Neural cell (in vitro differentiated cells): ENCODE data around the gene WDFY3. TPM values are rescaled to one million over a fixed set of nuclear protein-coding genes. Genes with fewer than 3 reads are reported as not detected.
A peak's percentile ranks its signal among the peaks of the same experiment; 100 is the strongest.

Experiments used
- H2AFZ ChIP-seq: fragments of 200-600, 300-800 bp; sonication (generic), shearing (Covaris generic); 2 replicates; pipeline ENCODE4 v1.6.0; 2014; ENCODE audit warnings: low read depth, mild to moderate bottlenecking, antibody characterized with exemption, low read length, moderate library complexity
- H3F3A ChIP-seq: fragments of 200-600 bp; shearing (Covaris generic); 2 replicates; pipeline ENCODE4 v1.6.1; 2016; ENCODE audit warnings: mild to moderate bottlenecking, moderate library complexity, mixed read lengths, antibody characterized with exemption, low read length; ENCODE audit not compliant: insufficient read depth, poor library complexity, severe bottlenecking
- H3K27ac ChIP-seq: fragments of 200-600, 300-800 bp; sonication (generic), shearing (Covaris generic); 2 replicates; pipeline ENCODE4 v1.5.1; 2014; ENCODE audit warnings: mild to moderate bottlenecking, low read length, moderate library complexity
- H3K27me3 ChIP-seq: fragments of 300-800, 200-600 bp; sonication (generic), shearing (Covaris generic); 2 replicates; pipeline ENCODE4 v1.6.0; 2014; ENCODE audit warnings: mild to moderate bottlenecking, low read depth, low read length, moderate library complexity; ENCODE audit not compliant: insufficient read depth
- H3K36me3 ChIP-seq: fragments of 300-800, 200-600 bp; sonication (generic), shearing (Covaris generic); 2 replicates; pipeline ENCODE4 v1.5.1; 2014; ENCODE audit warnings: mild to moderate bottlenecking, antibody characterized with exemption, low read length, moderate library complexity; ENCODE audit not compliant: insufficient read depth
- H3K4me2 ChIP-seq: fragments of 300-800, 200-600 bp; sonication (generic), shearing (Covaris generic); 2 replicates; pipeline ENCODE4 v1.6.0; 2014; ENCODE audit warnings: mild to moderate bottlenecking, low read length
- H3K4me3 ChIP-seq: fragments of 300-800, 200-600 bp; sonication (generic), shearing (Covaris generic); 2 replicates; pipeline ENCODE4 v1.5.1; 2014; ENCODE audit warnings: mild to moderate bottlenecking, low read length, moderate library complexity
- H3K79me2 ChIP-seq: fragments of 200-600 bp; shearing (Covaris generic); replicated peaks from 2 replicates; pipeline ENCODE4 v1.6.0; 2014; ENCODE audit warnings: mild to moderate bottlenecking, low read length, moderate library complexity; ENCODE audit not compliant: insufficient read depth
- H3K9ac ChIP-seq: fragments of 300-800, 200-600 bp; sonication (generic), shearing (Covaris generic); 2 replicates; pipeline ENCODE4 v1.6.1; 2016; ENCODE audit warnings: mild to moderate bottlenecking, low read length, mixed read lengths
- H3K9me2 ChIP-seq: fragments of 200-600 bp; shearing (Covaris generic); 2 replicates; pipeline ENCODE4 v1.6.1; 2016; ENCODE audit warnings: mild to moderate bottlenecking, low read length, mixed read lengths; ENCODE audit not compliant: insufficient read depth
- H3K9me3 ChIP-seq: fragments of 200-600, 300-800 bp; sonication (generic), shearing (Covaris generic); 2 replicates; pipeline ENCODE4 v1.6.1; 2016; ENCODE audit warnings: mild to moderate bottlenecking, mixed run types, low read length, moderate library complexity, mixed read lengths
- H4K20me1 ChIP-seq: fragments of 200-600 bp; shearing (Covaris generic); 2 replicates; pipeline ENCODE4 v1.6.1; 2016; ENCODE audit warnings: mild to moderate bottlenecking, mixed run types; ENCODE audit not compliant: insufficient read depth
- CTCF ChIP-seq: fragments of 450-650 bp; IDR thresholded peaks from 2 replicates; pipeline ENCODE4 v1.5.1; 2014; ENCODE audit warnings: antibody characterized with exemption, mild to moderate bottlenecking, moderate library complexity; ENCODE audit not compliant: poor library complexity, severe bottlenecking
- EP300 ChIP-seq: fragments of 450-650 bp; conservative IDR thresholded peaks from 2 replicates; pipeline ENCODE4 v1.6.1; 2014; ENCODE audit warnings: antibody characterized with exemption, mild to moderate bottlenecking, moderate library complexity; ENCODE audit not compliant: poor library complexity, severe bottlenecking
- EZH2 ChIP-seq: fragments of 200-600, 300-800 bp; shearing (Covaris generic), sonication (generic); IDR thresholded peaks from 2 replicates; pipeline ENCODE4 v1.6.1; 2014; ENCODE audit warnings: antibody characterized with exemption, low read length, borderline replicate concordance, mild to moderate bottlenecking; ENCODE audit not compliant: insufficient read depth, poor library complexity, severe bottlenecking
- MXI1 ChIP-seq: fragments of 450-650 bp; conservative IDR thresholded peaks from 2 replicates; pipeline ENCODE4 v1.6.1; 2014; ENCODE audit warnings: antibody characterized with exemption, mild to moderate bottlenecking; ENCODE audit not compliant: poor library complexity, severe bottlenecking
- POLR2AphosphoS5 ChIP-seq: IDR thresholded peaks from 2 replicates; pipeline ENCODE4 v1.6.1; 2012
- RAD21 ChIP-seq: fragments of 450-650 bp; conservative IDR thresholded peaks from 2 replicates; pipeline ENCODE4 v1.6.1; 2014; ENCODE audit warnings: antibody characterized with exemption, mild to moderate bottlenecking, moderate library complexity
- REST ChIP-seq: IDR thresholded peaks from 2 replicates; pipeline ENCODE4 v1.6.1; 2012; ENCODE audit warnings: borderline replicate concordance
- SMC3 ChIP-seq: fragments of 450-650 bp; conservative IDR thresholded peaks from 2 replicates; pipeline ENCODE4 v1.6.1; 2014; ENCODE audit warnings: antibody characterized with exemption, mild to moderate bottlenecking, moderate library complexity; ENCODE audit not compliant: poor library complexity
- TAF1 ChIP-seq: IDR thresholded peaks from 2 replicates; pipeline ENCODE4 v1.6.1; 2012; ENCODE audit warnings: low read depth
- polyA plus RNA-seq: library from polyadenylated mRNA; depleted of rRNA; stranded (reverse); fragments of >200 nt; gene quantifications from 2 replicates; pipeline ENCODE4 v1.2.3, GENCODE V29; 2014

The WDFY3 gene
- polyA plus RNA-seq, 1 donor from 2014 or later: 39.8 TPM

GRCh38 chr4:84905646-84906045, 60.8 kb downstream of the WDFY3 start:
- no peak overlapping the region for H2AFZ ChIP-seq
- TF ChIP-seq SMC3: no peak
- TF ChIP-seq REST: no peak
- no peak for TF ChIP-seq RAD21
- no peak for TF ChIP-seq EZH2
- TF ChIP-seq EP300: no peak
- no peak for TF ChIP-seq POLR2AphosphoS5
- no peak for TF ChIP-seq TAF1
- no peak for TF ChIP-seq MXI1
- TF ChIP-seq CTCF: no peak
- H3K36me3 ChIP-seq: no peaks in the 10 kb centered on the region
- no peaks in the 10 kb centered on the region for H4K20me1 ChIP-seq
- H3K9me3 ChIP-seq: no peaks in the 10 kb centered on the region
- H3K79me2 ChIP-seq: peaks cover 10% of the 10 kb centered on the region
- no peak overlapping the region for H3K4me2 ChIP-seq
- no peak overlapping the region for H3K4me3 ChIP-seq
- no peaks in the 10 kb centered on the region for H3K9me2 ChIP-seq
- no peaks in the 10 kb centered on the region for H3F3A ChIP-seq
- no peaks in the 10 kb centered on the region for H3K27me3 ChIP-seq
- no peak overlapping the region for H3K9ac ChIP-seq
- no peak overlapping the region for H3K27ac ChIP-seq

GRCh38 chr4:84901740-84902281, 64.7 kb downstream of the WDFY3 start:
- Histone ChIP-seq H3K79me2 (peaks cover 15% of the 10 kb centered on the region), H4K20me1 (no peaks in the 10 kb centered on the region), H3K27ac (peak overlapping the region; percentile 42), H3K36me3 (no peaks in the 10 kb centered on the region), H2AFZ (no peak overlapping the region), H3K9me3 (no peaks in the 10 kb centered on the region), H3K4me3 (no peak overlapping the region), H3F3A (no peaks in the 10 kb centered on the region), H3K9ac (no peak overlapping the region), H3K9me2 (no peaks in the 10 kb centered on the region), H3K27me3 (no peaks in the 10 kb centered on the region), H3K4me2 (peak overlapping the region; percentile 7)
- TF ChIP-seq TAF1: no peak
- TF ChIP-seq EP300: peak; percentile 88
- peak; percentile 51 for TF ChIP-seq POLR2AphosphoS5
- TF ChIP-seq RAD21: no peak
- TF ChIP-seq REST: peak; percentile 58
- TF ChIP-seq MXI1: peak; percentile 29
- TF ChIP-seq SMC3: no peak
- TF ChIP-seq EZH2: no peak
- TF ChIP-seq CTCF: no peak
